HG03097 (cell line): ENCODE results near the gene FBXL5.

Experiments used
- ATAC-seq: cut with Tn5 transposase; IDR thresholded peaks from one replicate; pipeline ENCODE4 v1.9.1; 2021; ENCODE audit not compliant: unreplicated experiment, low FRiP score

Gene FBXL5

GRCh38 chr4:15563871-15564270, 91.3 kb downstream of the FBXL5 start:
- ATAC-seq = no peak

GRCh38 chr4:15562623-15563022, 92.5 kb downstream of the FBXL5 start:
- no peak for ATAC-seq

- ATAC-seq = no peak
These were observed 93.0 kb downstream of the FBXL5 start for GRCh38 chr4:15562114-15562513.

- no peak for ATAC-seq
These were observed 96.6 kb downstream of the FBXL5 start for GRCh38 chr4:15558561-15558960.

- ATAC-seq = no peak
These were observed 97.2 kb downstream of the FBXL5 start for GRCh38 chr4:15557786-15558550.

GRCh38 chr4:15556511-15557092, 98.6 kb downstream of the FBXL5 start:
- ATAC-seq = no peak
